ENCODE data around the gene FOXL1.

DNA sequence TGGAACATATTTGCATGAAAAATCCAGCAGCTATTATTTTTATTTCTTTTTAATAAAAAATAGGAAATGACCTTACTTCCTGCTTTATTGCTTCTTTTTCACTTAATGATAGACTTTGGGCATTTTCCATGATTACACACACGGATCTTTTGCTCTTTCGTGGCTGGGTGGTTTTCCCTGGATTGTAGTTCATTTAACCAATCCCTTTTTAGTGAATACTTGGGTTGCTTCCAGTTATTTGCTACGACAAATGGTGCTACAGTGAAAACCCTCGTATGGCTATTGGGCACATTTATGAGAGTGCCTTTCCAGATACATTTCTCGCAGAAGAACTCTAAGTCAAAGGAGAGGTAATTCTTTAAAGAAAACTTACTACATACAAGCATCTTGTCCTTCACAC is 38.6 kb downstream of the FOXL1 start:
- TF ChIP-seq, protein P1, sequence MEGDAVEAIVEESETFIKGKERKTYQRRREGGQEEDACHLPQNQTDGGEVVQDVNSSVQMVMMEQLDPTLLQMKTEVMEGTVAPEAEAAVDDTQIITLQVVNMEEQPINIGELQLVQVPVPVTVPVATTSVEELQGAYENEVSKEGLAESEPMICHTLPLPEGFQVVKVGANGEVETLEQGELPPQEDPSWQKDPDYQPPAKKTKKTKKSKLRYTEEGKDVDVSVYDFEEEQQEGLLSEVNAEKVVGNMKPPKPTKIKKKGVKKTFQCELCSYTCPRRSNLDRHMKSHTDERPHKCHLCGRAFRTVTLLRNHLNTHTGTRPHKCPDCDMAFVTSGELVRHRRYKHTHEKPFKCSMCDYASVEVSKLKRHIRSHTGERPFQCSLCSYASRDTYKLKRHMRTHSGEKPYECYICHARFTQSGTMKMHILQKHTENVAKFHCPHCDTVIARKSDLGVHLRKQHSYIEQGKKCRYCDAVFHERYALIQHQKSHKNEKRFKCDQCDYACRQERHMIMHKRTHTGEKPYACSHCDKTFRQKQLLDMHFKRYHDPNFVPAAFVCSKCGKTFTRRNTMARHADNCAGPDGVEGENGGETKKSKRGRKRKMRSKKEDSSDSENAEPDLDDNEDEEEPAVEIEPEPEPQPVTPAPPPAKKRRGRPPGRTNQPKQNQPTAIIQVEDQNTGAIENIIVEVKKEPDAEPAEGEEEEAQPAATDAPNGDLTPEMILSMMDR (IDR thresholded peaks at IDR 0.05) = no peak
- TF ChIP-seq POLR2A (IDR thresholded peaks at IDR 0.05) = no peak
